Spleen (tissue), 11 donors: ENCODE results near the gene CDK14. TPM values are rescaled to one million over a fixed set of nuclear protein-coding genes. Genes with fewer than 3 reads are reported as not detected.

ENCODE experiments used
- DNase-seq: peaks from one replicate; pipeline ENCODE4 v3.0.0-alpha.2; 2020
- H3K27ac ChIP-seq, 8 donors: fragments of 200-600 bp; sonication (generic) in 7 of 8; 1 replicate in 4 of 8; 2 replicates in 4 of 8; pipeline versions ENCODE4 v1.5.0 to v1.8.0; 2016 to 2021; ENCODE audit warnings: inconsistent platforms in 4 of 8, mild to moderate bottlenecking in 4 of 8, moderate library complexity in 1 of 8
- H3K27me3 ChIP-seq, 7 donors: fragments of 200-600 bp; sonication (generic) in 6 of 7; replicated peaks in 1 of 7; 1 replicate in 4 of 7; 2 replicates in 3 of 7; pipeline versions ENCODE4 v1.5.0 to v1.8.0; 2016 to 2021; ENCODE audit warnings: inconsistent platforms in 3 of 7, mild to moderate bottlenecking in 1 of 7
- H3K36me3 ChIP-seq, 6 donors: fragments of 200-600 bp; sonication (generic) in 5 of 6; 1 replicate in 4 of 6; 2 replicates in 2 of 6; pipeline versions ENCODE4 v1.5.0 to v1.8.0; 2016 to 2021; ENCODE audit warnings: inconsistent platforms in 2 of 6
- H3K4me1 ChIP-seq, 6 donors: fragments of 200-600 bp; sonication (generic) in 5 of 6; 1 replicate in 3 of 6; 2 replicates in 3 of 6; pipeline versions ENCODE4 v1.5.0 to v1.8.0; 2016 to 2021; ENCODE audit warnings: inconsistent platforms in 3 of 6
- H3K4me3 ChIP-seq, 8 donors: fragments of 200-600 bp; sonication (generic) in 7 of 8; 1 replicate in 4 of 8; 2 replicates in 4 of 8; pipeline versions ENCODE4 v1.5.0 to v1.8.0; 2016 to 2021; ENCODE audit warnings: inconsistent platforms in 4 of 8, mild to moderate bottlenecking in 4 of 8, moderate library complexity in 2 of 8
- H3K9me3 ChIP-seq, 8 donors: fragments of 200-600 bp; sonication (generic) in 7 of 8; 1 replicate in 4 of 8; 2 replicates in 4 of 8; pipeline versions ENCODE4 v1.5.0 to v1.8.0; 2016 to 2021; ENCODE audit warnings: inconsistent platforms in 4 of 8
- POLR2A ChIP-seq, 3 donors: fragments of 450-650 bp; IDR thresholded peaks; one replicate each; pipeline ENCODE4 v1.5.1; 2017; ENCODE audit warnings: antibody characterized with exemption in 3 of 3, mild to moderate bottlenecking in 1 of 3
- POLR2AphosphoS5 ChIP-seq, 3 donors: sonication (generic); formaldehyde crosslinking; IDR thresholded peaks; one replicate each; pipeline ENCODE4 v1.5.1; 2017; ENCODE audit warnings: antibody characterized with exemption in 3 of 3
- WGBS, 5 donors: extraction: QIAGEN DNeasy Blood & Tissue Kit in 3 of 5; methylation state at CpG; one replicate each; pipeline versions ENCODE4 v1.1.5 to v1.1.7; 2013 to 2018; 5-methylcytosine and 5-hydroxymethylcytosine counted together
- intact Hi-C: fragments of 100-400 bp; cut with DNase I; formaldehyde crosslinking; loops from one replicate; pipeline ENCODE4 v1.15.0; 2023; ENCODE audit warnings: low total_unique reads
- polyA plus RNA-seq, 3 donors: library from polyadenylated mRNA; stranded (reverse); fragments of 200-250 nt; gene quantifications; one replicate each; pipeline ENCODE4 v1.2.1, GENCODE V29; 2013
- total RNA-seq, 7 donors: library from RNA; depleted of rRNA in 3 of 7; stranded (reverse); fragments of >200 nt in 3 of 7; fragmentation: NEBNext Ultra II Directional in 4 of 7; extraction: Animal tissue kit (Norgen Biotek cat#: 25700) in 4 of 7; gene quantifications; one replicate each; pipeline versions ENCODE4 v1.1.0 to v1.2.1, GENCODE V29; 2016 to 2021
- TF ChIP-seq, protein P1 (sequence below), 11 experiments: fragments of 200-600 bp in 7 of 11; fragments of 450-650 bp in 4 of 11; sonication (generic) in 4 of 11; IDR thresholded peaks in 8 of 11; conservative IDR thresholded peaks in 3 of 11; 1 replicate in 7 of 11; 2 replicates in 4 of 11; pipeline versions ENCODE4 v1.4.0 to v1.8.0; 2016 to 2021; ENCODE audit warnings: antibody characterized with exemption in 11 of 11, inconsistent platforms in 4 of 11, mild to moderate bottlenecking in 1 of 11
- donor health status: healthy with polysubstance abuse.
- donor health status: DM: no; HTN: no; CAD: no; lungs with moderate emphysema.
- donor health status: DM: no; HTN: no; CAD: no.
- donor health status: Bipolar disorder and iron deficiency.
- donor health status: healthy.
- donor health status: DM: no; HTN: no; CAD: no.
- donor health status: DM: yes; HTN: yes; CAD: no.

CDK14 gene
- total and polyA plus RNA-seq, 10 donors, result 6.6 to 109 (median 51.2) TPM

DNA sequence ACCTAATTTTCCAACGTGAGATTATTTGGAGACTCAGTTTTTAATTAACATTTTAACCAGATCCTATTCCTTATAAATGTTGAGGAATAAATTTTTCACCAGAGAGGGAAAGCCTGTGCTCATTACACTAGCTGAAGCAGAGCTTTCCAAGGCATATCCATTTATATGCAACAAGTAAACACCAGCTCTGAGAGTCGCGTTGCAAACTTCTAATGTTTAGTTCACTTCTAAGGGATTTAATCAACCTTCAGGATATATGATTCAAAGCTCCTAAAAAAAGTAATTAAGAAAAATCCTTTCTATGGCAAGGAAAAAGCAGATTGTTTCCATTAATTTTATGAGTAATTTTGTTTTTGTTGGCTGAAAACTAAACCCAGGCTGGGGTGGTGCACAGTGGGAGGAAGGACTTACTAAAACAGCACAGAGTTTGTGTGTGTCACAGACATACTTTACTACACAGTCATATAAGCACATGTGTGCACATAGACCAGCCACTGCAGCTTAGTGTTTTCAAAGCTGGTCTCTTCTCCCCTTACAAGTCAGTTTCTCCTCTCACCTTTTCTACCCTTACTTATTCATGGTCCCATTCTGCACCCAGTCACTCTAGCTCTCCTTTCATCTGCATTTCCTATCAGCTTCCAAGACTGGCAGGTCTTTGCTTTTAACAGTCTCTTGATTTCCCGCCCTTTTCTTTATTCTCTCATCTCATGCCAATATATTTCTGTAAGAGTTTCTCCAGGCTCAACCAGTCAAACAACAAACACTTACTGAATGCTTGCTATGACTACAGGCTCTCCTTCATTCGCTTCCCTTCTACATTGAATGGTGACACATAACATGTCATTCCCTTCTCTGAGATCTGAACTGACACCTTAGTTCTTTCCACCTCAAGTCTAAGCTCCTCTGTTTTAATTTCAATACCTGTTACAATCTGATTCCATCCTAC lies 587.0 kb downstream of the CDK14 start:
- Histone ChIP-seq H3K36me3 (no peaks in the 10 kb centered on the region), H3K27ac (no peak overlapping the region), H3K4me3 (no peak overlapping the region), H3K4me1 (no peaks in the 10 kb centered on the region), H3K9me3 (peaks cover 0 to 9% (median 0%) of the 10 kb centered on the region in 8 donors), H3K27me3 (no peaks in the 10 kb centered on the region)
- TF ChIP-seq, protein P1, sequence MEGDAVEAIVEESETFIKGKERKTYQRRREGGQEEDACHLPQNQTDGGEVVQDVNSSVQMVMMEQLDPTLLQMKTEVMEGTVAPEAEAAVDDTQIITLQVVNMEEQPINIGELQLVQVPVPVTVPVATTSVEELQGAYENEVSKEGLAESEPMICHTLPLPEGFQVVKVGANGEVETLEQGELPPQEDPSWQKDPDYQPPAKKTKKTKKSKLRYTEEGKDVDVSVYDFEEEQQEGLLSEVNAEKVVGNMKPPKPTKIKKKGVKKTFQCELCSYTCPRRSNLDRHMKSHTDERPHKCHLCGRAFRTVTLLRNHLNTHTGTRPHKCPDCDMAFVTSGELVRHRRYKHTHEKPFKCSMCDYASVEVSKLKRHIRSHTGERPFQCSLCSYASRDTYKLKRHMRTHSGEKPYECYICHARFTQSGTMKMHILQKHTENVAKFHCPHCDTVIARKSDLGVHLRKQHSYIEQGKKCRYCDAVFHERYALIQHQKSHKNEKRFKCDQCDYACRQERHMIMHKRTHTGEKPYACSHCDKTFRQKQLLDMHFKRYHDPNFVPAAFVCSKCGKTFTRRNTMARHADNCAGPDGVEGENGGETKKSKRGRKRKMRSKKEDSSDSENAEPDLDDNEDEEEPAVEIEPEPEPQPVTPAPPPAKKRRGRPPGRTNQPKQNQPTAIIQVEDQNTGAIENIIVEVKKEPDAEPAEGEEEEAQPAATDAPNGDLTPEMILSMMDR (IDR thresholded peaks at IDR 0.05 in 8 of 11, conservative IDR thresholded peaks at IDR 0.05 in 3 of 11), result no peak
- TF ChIP-seq POLR2A (IDR thresholded peaks at IDR 0.05) (no peak), POLR2AphosphoS5 (IDR thresholded peaks at IDR 0.05) (no peak)
- intact Hi-C loops, result no loop called here
- DNase-seq, result no peak
- WGBS, 5 donors, result 48 to 88% (median 77%) methylated on average over 5 of the region's 5 CpGs

- Histone ChIP-seq H3K27ac (no peak overlapping the region), H3K4me1 (no peaks in the 10 kb centered on the region), H3K9me3 (peaks cover 0 to 3% (median 0%) of the 10 kb centered on the region in 8 donors), H3K4me3 (no peak overlapping the region), H3K36me3 (no peaks in the 10 kb centered on the region), H3K27me3 (no peaks in the 10 kb centered on the region)
- TF ChIP-seq, protein P1 (IDR thresholded peaks at IDR 0.05 in 8 of 11, conservative IDR thresholded peaks at IDR 0.05 in 3 of 11), result no peak
- TF ChIP-seq POLR2A (IDR thresholded peaks at IDR 0.05) (no peak), POLR2AphosphoS5 (IDR thresholded peaks at IDR 0.05) (no peak)
- intact Hi-C loops, result no loop called here
- WGBS, 5 donors, result 86 to 96% (median 90%) methylated on average over 2 of the region's 2 CpGs
- no peak for DNase-seq
These were observed 589.6 kb downstream of the CDK14 start for GRCh38 chr7:91185771-91186170.

GRCh38 chr7:91187061-91187460 lies 590.9 kb downstream of the CDK14 start:
- Histone ChIP-seq H3K4me1 (no peaks in the 10 kb centered on the region), H3K27ac (no peak overlapping the region), H3K4me3 (no peak overlapping the region), H3K36me3 (no peaks in the 10 kb centered on the region), H3K27me3 (no peaks in the 10 kb centered on the region), H3K9me3 (no peaks in the 10 kb centered on the region)
- no peak for TF ChIP-seq POLR2A (IDR thresholded peaks at IDR 0.05)
- TF ChIP-seq POLR2AphosphoS5 (IDR thresholded peaks at IDR 0.05), result no peak
- TF ChIP-seq, protein P1 (IDR thresholded peaks at IDR 0.05 in 8 of 11, conservative IDR thresholded peaks at IDR 0.05 in 3 of 11), result no peak
- no peak for DNase-seq
- 89 to 99% (median 95%) methylated on average over 2 of the region's 2 CpGs for WGBS, 5 donors
- intact Hi-C loops, result no loop called here

- DNase-seq, result no peak
- Histone ChIP-seq H3K36me3 (no peaks in the 10 kb centered on the region), H3K4me1 (no peaks in the 10 kb centered on the region), H3K27ac (no peak overlapping the region), H3K9me3 (no peaks in the 10 kb centered on the region), H3K27me3 (no peaks in the 10 kb centered on the region), H3K4me3 (no peak overlapping the region)
- intact Hi-C loops, result no loop called here
- WGBS, 5 donors, result 89 to 95% (median 93%) methylated on average over 3 of the region's 3 CpGs
- no peak for TF ChIP-seq POLR2A (IDR thresholded peaks at IDR 0.05)
- TF ChIP-seq, protein P1 (IDR thresholded peaks at IDR 0.05 in 8 of 11, conservative IDR thresholded peaks at IDR 0.05 in 3 of 11), result no peak
- TF ChIP-seq POLR2AphosphoS5 (IDR thresholded peaks at IDR 0.05), result no peak
These were observed 595.6 kb downstream of the CDK14 start for GRCh38 chr7:91191771-91192170.
